Mucosa of descending colon (tissue), 3 donors: ENCODE measurements around the gene SPATS2. TPM values are rescaled to one million over a fixed set of nuclear protein-coding genes. Genes with fewer than 3 reads are reported as not detected.
"Not testable (repeated sequence)": the region's sequence is repeated elsewhere in the genome, so short reads cannot be mapped to it uniquely, and the experiment has no call there.

Experiments used
- ATAC-seq: fragments of 200-7000 bp; cut with Tn5 transposase; one replicate; pipeline ENCODE4 v1.9.1; 2020; ENCODE audit warnings: mild to moderate bottlenecking, moderate library complexity
- DNase-seq, 3 donors: peaks; one replicate each; pipeline ENCODE4 v3.0.0-alpha.2; 2020
- H3K36me3 ChIP-seq: fragments of 200-600 bp; one replicate; pipeline ENCODE4 v1.8.0; 2021; ENCODE audit warnings: low read depth, mild to moderate bottlenecking
- H3K4me1 ChIP-seq: fragments of 200-600 bp; one replicate; pipeline ENCODE4 v1.8.0; 2021; ENCODE audit warnings: low read depth, mild to moderate bottlenecking
- H3K4me3 ChIP-seq: fragments of 200-600 bp; one replicate; pipeline ENCODE4 v1.8.0; 2021; ENCODE audit warnings: mild to moderate bottlenecking
- H3K9me3 ChIP-seq: fragments of 200-600 bp; one replicate; pipeline ENCODE4 v1.8.0; 2021; ENCODE audit warnings: mild to moderate bottlenecking
- CTCF ChIP-seq: fragments of 200-600 bp; IDR thresholded peaks from one replicate; pipeline ENCODE4 v1.8.0; 2022; ENCODE audit warnings: antibody characterized with exemption, mild to moderate bottlenecking
- intact Hi-C, 2 donors: fragments of 100-400 bp; cut with DNase I in 1 of 2; cut with micrococcal nuclease in 1 of 2; formaldehyde crosslinking; loops; one replicate each; pipeline versions ENCODE4 v1.11.0 to v1.11.1; 2022; cut with DNase I, micrococcal nuclease
- total RNA-seq, 3 donors: library from RNA; stranded (reverse); fragmentation: NEBNext Ultra II Directional in 2 of 3; extraction: Animal tissue kit (Norgen Biotek cat#: 25700) in 2 of 3; gene quantifications; one replicate each; pipeline versions ENCODE4 v1.2.1 to v1.2.4, GENCODE V29; 2021 to 2023
- donor health status: DM: no; HTN: no; CAD: no; lungs with moderate emphysema.
- donor health status: DM: no; HTN: no; CAD: no.
- donor health status: DM: no; HTN: yes; CAD: no.

SPATS2 gene
- total RNA-seq, 3 donors from 2014 or later: 15.0 to 19.8 (median 18.3) TPM

- ATAC-seq (no peak), DNase-seq (no peak)
- H3K36me3 ChIP-seq: no peaks in the 10 kb centered on the region
- H3K9me3 ChIP-seq: no peaks in the 10 kb centered on the region
- intact Hi-C loops: no loop called here
- TF ChIP-seq CTCF: no peak
- no peak overlapping the region for H3K4me3 ChIP-seq
- peaks cover 5% of the 10 kb centered on the region for H3K4me1 ChIP-seq
Observed at GRCh38 chr12:49368240-49368600, 958 bp downstream of the SPATS2 start.

- no peaks in the 10 kb centered on the region for H3K36me3 ChIP-seq
- peaks cover 5% of the 10 kb centered on the region for H3K4me1 ChIP-seq
- DNase-seq: peak in 2 of 3 donors; percentile 35 to 55
Observed at GRCh38 chr12:49369411-49370145, 2.3 kb downstream of the SPATS2 start.

GRCh38 chr12:49370539-49370938 lies 3.3 kb downstream of the SPATS2 start:
- Histone ChIP-seq H3K4me1 (peaks cover 5% of the 10 kb centered on the region), H3K4me3 (no peak overlapping the region), H3K9me3 (no peaks in the 10 kb centered on the region), H3K36me3 (no peaks in the 10 kb centered on the region)
- ATAC-seq (no peak), DNase-seq (no peak)
- intact Hi-C loops: no loop called here
- TF ChIP-seq CTCF: no peak

More at GRCh38 chr12:49369411-49370145, 2.3 kb downstream of the SPATS2 start:
- no peak for ATAC-seq
- H3K9me3 ChIP-seq: no peaks in the 10 kb centered on the region
- TF ChIP-seq CTCF: no peak
- H3K4me3 ChIP-seq: no peak overlapping the region
- intact Hi-C loops: no loop called here

GRCh38 chr12:49375406-49375805 lies 8.1 kb downstream of the SPATS2 start:
- no peaks in the 10 kb centered on the region for H3K9me3 ChIP-seq
- H3K4me3 ChIP-seq: no peak overlapping the region
- intact Hi-C loops: no loop called here
- no peak for TF ChIP-seq CTCF
- H3K4me1 ChIP-seq: no peaks in the 10 kb centered on the region
- ATAC-seq: no peak
- no peaks in the 10 kb centered on the region for H3K36me3 ChIP-seq
- no peak for DNase-seq

- no peak for TF ChIP-seq CTCF
- no peak for DNase-seq
Observed at GRCh38 chr12:49377386-49377785, 10.1 kb downstream of the SPATS2 start.

GRCh38 chr12:49380184-49380583 lies 12.9 kb downstream of the SPATS2 start:
- intact Hi-C loops, H3K4me1 ChIP-seq, H3K36me3 ChIP-seq, H3K4me3 ChIP-seq, H3K9me3 ChIP-seq, DNase-seq: not testable (repeated sequence)
- ATAC-seq: peak; percentile 58

More at GRCh38 chr12:49377386-49377785, 10.1 kb downstream of the SPATS2 start:
- H3K36me3 ChIP-seq: no peaks in the 10 kb centered on the region
- intact Hi-C loops: no loop called here
- H3K4me3 ChIP-seq: no peak overlapping the region
- no peak for ATAC-seq
- H3K4me1 ChIP-seq: no peaks in the 10 kb centered on the region
- H3K9me3 ChIP-seq: no peaks in the 10 kb centered on the region
